ENCODE data around the gene METAP2.
"Not testable (repeated sequence)": the region's sequence is repeated elsewhere in the genome, so short reads cannot be mapped to it uniquely, and the experiment has no call there.

The METAP2 gene

GRCh38 chr12:95473884-95474659 is at the start of gene METAP2:
METAP2 (plus strand) TSS chr12:95474152; CDS start chr12:95474180, 28 bp downstream.
- peak; percentile 80 to 97 (median 94) for DNase-seq

GRCh38 chr12:95424271-95424994 is 49.5 kb upstream of the METAP2 start:
- DNase-seq = no peak

GRCh38 chr12:95429172-95429510 is 44.8 kb upstream of the METAP2 start:
- DNase-seq = no peak

GRCh38 chr12:95431120-95431519 is 42.8 kb upstream of the METAP2 start:
- no peak for DNase-seq

GRCh38 chr12:95435355-95435754 is 38.6 kb upstream of the METAP2 start:
- no peak for DNase-seq

GRCh38 chr12:95437565-95437964 is 36.4 kb upstream of the METAP2 start:
- DNase-seq = no peak

- DNase-seq = no peak
Measured at GRCh38 chr12:95439461-95440230, 34.3 kb upstream of the METAP2 start.

- no peak for DNase-seq
Measured at GRCh38 chr12:95440401-95440800, 33.6 kb upstream of the METAP2 start.

GRCh38 chr12:95443459-95443858 is 30.5 kb upstream of the METAP2 start:
- no peak for DNase-seq

- not testable (repeated sequence) for DNase-seq
Measured at GRCh38 chr12:95445099-95445498, 28.9 kb upstream of the METAP2 start.

GRCh38 chr12:95445884-95446505 is 28.0 kb upstream of the METAP2 start:
- no peak for DNase-seq

GRCh38 chr12:95446506-95446900 is 27.4 kb upstream of the METAP2 start:
- peak in 8 of 58 donors; percentile 1 to 15 (median 5) for DNase-seq

GRCh38 chr12:95449656-95450055 is 24.3 kb upstream of the METAP2 start:
- DNase-seq = not testable (repeated sequence)

- not testable (repeated sequence) for DNase-seq
Measured at GRCh38 chr12:95452501-95452900, 21.5 kb upstream of the METAP2 start.

- DNase-seq = not testable (repeated sequence)
Measured at GRCh38 chr12:95453881-95454280, 20.1 kb upstream of the METAP2 start.

- DNase-seq = not testable (repeated sequence)
Measured at GRCh38 chr12:95454780-95455215, 19.2 kb upstream of the METAP2 start.

GRCh38 chr12:95457605-95458004 is 16.3 kb upstream of the METAP2 start:
- not testable (repeated sequence) for DNase-seq

- no peak for DNase-seq
Measured at GRCh38 chr12:95458761-95459160, 15.2 kb upstream of the METAP2 start.

- DNase-seq = no peak
Measured at GRCh38 chr12:95459310-95459709, 14.6 kb upstream of the METAP2 start.

- no peak for DNase-seq
Measured at GRCh38 chr12:95460105-95460504, 13.8 kb upstream of the METAP2 start.

GRCh38 chr12:95460896-95461295 is 13.1 kb upstream of the METAP2 start:
- DNase-seq = no peak

Measured in anterior cingulate cortex (tissue), 58 donors.